Measurements from ENCODE around the gene ANKRD13C.

Gene ANKRD13C

GRCh38 chr1:70220015-70220414 lies 134.5 kb downstream of the ANKRD13C start:
- no peak for DNase-seq (ENCODE audit: low read depth)

GRCh38 chr1:70211541-70211940 lies 143.0 kb downstream of the ANKRD13C start:
- DNase-seq (ENCODE audit: low read depth) = no peak

GRCh38 chr1:70210820-70211219 lies 143.7 kb downstream of the ANKRD13C start:
- DNase-seq (ENCODE audit: low read depth) = no peak
